HUDEP-2 (cell line): Measurements from ENCODE around the gene CD74.

Source experiments
- DNase-seq, 76 experiments: peaks; one replicate each; lab custom pipeline; 2025; ENCODE audit not compliant: unreplicated experiment in 76 of 76; lab: John Stamatoyannopoulos, UW

CD74 gene

DNA sequence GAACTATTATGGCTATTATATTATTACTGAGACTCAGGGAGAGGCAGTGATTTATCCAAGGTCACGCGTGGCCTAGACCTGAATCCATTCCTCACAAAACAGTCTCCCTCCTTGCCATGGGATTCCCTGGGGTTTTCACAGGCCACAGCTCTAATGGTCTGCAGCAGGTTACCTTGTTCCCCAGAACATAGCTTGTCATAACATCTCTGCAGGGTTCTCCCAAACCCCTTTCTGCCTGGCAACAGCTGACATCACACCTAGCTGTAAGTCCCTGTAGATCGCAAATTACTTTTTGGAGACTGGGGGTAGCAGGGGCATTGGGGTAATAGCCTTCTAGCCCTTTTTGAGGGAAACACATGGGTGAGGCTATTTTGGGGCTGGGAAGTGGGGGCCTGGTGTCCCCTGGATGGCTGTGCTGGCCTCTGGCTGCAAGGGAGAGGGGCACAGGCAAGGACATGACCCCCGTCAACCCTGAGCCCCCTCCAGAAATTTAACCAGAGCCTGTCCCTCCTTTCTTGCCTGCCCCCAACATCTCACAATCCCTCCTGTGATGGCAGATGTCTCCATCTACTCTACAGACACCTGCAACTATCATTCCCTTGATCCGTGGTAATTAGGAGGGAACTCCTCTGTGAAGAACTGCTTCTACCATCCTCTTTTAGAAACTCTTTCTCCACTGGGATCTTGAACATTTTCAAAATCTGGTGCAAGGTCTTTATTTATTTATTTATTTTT lies 1.3 kb downstream of the CD74 start:
- DNase-seq = no peak

DNA sequence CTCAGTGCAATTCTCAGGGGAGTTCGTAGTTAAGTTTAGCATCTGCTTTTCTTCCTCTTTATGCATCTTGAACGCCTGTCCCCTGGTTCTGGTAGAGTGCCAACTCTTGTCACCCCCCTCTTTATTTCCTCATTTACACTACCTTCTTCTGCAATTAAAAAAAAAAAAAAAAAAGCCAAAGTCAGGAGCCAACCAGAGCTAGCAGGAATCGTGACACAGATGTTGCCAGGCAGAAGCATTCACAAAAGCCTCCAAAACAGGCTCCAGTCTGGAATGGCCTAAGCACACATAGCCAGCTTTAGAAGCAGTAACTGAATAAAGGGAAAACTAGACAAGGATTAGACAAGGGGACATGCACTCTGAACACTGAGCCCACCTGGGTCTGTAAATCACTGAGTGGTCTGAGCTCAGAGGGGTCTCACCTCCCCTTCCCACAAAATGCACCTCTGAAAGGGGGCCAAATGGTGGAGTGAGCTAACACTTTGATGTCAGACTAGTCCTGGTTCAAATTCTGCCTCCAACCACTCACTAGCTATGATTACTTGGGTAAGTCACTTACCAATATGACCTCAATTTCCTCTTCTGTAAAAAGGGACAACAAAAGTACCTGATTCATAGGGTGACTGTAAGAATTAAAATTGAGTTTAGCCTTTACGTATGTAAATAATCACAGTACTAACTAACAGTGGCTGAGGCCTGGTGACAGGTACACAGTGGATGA lies 2.0 kb downstream of the CD74 start:
- DNase-seq = peak in 32 of 76 experiments; percentile 2 to 49 (median 24)

DNA sequence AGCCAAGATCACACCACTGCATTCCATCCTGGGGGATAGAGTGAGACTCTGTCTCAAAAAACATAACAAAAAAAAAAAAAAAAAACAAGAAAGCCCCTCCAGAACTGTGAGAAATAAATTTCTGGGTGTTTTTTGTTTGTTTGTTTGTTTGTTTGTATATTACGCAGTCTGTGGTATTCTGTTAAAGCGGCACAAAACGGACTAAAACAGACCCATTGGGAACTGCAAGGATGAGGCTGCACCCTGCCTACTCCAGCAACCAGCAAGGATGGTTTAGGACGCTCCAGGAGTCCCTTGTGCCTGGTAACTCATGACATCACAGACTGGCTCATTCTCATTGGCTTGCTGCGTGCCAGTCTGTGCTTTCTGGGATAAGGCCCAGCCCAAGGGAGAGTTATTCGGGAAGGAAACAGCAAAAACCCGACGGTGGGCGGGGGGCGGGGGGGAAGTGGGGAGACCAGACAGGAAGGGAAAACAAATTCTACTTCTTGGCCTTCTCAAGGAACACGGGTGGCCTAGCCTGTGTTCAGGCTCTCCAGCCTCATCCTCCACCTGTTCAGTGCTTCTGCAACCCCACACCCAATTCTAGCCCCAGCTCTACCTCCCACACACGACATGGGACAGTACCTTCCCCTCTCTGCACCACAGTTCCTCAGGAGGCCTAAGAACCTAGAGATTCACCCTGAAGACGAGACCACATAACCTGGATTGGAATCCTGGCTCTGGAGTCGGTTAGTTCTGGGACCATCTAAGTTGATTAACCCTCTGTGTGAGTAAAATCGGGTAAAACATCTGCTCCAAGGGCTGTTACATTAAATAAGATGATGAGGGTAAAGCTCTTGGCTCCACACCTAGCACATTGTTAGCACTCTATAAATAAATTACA lies 2.8 kb downstream of the CD74 start:
- DNase-seq = peak in 64 of 76 experiments; percentile 3 to 72 (median 32)

DNA sequence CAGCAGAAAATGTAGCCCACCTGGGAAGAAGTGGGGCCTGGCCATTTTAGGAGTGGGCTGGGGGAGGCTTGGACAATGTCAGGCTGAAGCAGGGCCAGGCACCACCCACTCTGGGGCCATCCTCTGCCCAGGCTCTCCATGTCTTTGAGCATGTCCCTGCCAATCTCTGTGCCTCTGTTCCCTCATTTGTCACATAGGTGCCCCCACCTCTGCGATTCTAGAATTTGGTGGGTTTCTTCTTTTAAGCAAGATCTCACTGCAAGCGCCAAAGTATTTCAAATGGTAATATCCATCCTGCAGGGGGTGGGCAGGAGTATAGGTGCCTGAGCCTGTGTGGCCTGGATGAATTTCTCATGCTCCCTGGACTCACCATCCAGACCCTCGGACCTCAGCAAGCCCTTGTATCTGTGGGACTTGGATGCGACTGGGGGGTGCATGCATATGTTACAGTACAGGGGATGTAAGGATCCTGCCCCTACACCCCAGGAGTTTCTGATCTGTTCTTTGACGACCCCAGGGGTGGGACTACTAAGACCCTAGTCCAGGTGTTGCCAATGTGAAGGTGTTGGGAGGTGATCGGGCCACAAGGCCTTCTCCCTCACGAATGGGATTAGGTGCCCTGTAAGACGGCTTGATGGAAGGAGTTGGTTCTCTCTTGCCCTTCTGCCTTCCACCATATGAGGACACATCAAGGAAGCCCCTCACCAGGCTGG lies 4.3 kb downstream of the CD74 start:
- DNase-seq = no peak

DNA sequence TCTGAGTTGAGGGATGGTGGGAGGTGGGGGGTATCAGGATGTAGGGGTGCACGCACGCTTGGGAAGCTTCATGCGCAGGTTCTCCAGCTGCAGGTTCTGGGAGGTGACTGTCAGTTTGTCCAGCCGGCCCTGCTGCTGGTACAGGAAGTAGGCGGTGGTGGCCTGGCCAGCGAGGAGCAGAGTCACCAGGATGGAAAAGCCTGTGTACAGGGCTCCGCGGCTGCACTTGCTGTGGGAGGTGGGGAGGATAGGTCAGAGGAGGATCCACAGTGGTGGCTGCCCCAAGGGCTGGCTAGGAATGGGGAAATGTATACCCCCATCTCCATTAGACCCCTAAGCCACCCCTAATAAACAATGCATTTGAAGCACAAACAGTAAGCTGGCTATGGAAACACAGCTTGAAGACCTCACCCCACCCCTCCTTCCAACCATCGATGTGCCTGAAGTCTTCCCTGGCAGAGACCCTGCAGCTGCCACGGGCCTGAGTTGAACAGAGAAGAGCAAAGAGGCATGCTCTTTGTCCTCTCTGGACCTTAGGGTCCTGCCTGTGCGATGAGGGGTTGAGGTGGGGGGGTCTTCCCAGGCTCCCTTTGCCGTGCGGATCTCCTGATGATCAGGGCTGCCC lies 5.5 kb downstream of the CD74 start:
- DNase-seq = no peak

DNA sequence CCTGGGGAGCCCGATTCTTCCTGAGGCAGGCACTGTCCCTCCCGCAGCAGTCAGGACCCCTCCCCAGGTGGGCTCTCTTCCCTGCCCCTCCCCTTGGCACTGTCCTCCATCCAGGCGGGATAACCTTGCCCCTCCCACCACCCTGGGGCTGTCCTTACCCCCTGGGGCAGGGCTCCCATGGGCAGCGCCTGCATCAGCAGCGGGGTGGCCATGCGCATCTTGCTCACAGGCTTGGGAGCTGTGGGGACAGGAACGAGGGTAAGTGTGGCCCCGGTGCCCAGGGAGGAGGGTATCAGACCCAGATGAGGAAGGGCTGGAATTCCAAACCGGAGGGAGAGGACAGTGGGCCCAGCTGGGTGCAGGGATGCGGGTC lies 6.0 kb downstream of the CD74 start:
- DNase-seq = no peak

DNA sequence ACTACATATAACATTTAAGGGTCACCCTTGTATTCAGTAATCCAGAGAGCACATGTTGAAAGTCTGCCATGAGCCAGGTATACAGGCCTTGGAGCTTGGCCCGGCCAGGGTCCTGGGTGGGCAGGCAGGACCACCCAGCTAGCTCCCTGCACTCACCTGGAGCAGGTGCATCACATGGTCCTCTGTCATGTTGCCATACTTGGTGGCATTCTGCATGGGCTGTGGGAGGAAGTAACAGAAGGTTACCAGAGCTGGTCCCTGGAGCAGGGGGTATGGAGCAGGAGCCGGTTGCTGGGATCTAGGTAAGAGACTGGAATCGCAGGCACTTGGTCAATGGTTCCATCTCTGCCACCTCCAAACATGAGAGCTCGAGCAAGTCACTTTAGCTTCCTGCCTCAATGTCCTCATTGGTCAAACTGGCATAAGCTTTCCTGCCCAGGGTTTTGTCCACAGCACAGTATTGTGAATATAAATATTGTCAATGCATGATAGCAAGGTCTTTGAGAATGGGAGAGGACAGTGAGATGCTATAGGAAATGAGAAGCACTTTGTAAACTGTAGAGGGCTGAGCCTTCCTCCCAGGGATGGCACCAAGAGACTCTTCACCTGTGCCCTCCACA lies 6.5 kb downstream of the CD74 start:
- no peak for DNase-seq

DNA sequence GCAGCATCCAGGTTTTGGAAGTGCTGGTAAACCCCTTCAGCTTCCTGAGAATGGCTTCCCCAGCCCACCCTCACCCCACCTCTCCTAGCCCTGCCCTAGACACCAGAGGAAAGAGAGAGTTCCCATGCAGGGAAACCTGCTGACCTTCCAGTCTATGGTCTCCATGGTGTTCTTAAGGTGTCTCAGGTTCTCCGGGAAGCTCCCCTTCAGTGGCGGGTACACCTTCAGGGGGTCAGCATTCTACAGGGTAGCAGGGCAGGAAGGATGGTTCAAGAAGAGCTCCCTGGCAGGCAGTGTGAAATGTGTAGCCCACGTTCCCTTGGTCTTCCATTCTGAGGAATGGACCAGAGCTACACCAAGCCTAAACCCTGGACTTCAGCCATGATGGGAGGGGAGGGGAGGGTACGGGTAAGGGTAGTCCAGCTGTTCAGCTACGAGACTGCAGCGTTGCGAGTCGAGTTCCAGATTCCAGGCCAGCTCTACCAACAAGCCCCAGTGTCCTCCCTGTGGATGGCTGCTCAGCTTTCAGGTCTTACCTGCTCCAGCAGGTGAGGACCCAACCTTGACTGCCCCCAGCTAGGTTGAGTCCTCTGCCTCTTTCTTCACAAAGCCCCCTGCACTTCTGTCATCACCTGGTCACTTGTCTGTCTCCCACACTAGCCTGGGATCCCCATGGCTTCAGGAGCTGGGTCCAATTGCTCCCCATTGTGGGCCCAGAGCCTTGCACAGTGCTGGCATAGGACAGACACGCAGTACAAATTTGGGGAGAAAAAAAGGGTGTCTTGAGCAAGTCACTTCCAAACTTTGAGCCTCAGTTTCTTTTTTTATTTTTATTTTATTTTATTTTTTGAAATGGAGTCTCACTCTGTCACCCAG lies 7.5 kb downstream of the CD74 start:
- no peak for DNase-seq

DNA sequence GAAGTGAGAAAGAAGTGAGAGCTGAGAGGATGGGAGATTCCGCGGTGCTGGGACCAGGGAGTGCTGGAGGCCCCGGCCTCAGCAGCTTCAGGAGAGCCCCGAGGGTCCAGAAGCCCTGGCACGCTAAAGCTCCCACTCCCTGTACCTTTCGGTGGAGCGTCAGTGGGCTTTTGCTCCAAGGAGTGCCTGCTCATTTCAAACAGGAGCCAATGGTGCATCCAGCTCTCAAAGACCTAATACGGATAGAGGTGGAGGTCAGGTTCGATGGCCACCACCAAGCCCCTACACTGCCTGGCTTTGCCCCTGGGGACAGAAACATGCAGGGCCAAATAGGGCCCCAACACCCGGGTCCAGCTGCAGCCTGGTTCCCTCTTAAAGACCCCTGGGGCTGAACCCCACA lies 8.2 kb downstream of the CD74 start:
- no peak for DNase-seq

DNA sequence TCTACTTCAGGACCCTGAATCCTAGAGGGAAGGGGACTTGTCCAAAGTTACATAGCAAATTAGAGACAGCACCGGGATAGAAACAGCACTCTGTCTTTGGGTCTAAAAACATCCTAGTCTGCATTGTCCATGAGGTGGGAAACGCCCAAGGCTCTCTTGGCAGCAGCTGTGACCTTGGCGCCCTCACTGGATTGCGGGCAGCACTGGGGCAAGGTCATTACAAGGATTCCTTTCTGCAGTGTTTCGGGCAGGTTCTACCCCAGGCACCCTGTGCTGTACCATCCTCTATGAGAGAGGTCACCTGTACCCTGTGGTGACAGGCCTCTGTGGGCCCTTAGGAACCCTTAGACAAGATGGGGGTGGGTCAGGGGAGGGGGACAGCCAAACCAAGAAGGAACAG lies 8.6 kb downstream of the CD74 start:
- DNase-seq = no peak

DNA sequence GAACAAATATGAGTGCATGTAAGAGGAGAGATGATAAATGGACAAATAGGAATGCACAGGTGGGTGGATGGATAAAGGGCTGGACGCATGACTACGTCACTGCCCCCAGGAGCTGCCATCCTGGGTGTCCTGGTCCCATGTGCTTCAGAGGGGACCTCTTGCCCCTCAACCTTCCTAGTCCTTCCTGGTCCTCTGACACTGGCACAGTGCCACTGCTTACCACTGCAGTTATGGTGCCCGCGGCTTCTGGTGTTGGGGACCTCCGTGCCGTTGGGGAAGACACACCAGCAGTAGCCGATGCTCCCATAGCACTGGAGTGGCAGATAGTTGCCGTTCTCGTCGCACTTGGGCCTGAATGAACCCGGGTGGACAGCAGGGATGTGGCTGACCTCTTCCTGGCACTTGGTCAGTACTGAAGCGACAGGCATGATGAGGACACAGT lies 9.8 kb downstream of the CD74 start:
- no peak for DNase-seq

DNA sequence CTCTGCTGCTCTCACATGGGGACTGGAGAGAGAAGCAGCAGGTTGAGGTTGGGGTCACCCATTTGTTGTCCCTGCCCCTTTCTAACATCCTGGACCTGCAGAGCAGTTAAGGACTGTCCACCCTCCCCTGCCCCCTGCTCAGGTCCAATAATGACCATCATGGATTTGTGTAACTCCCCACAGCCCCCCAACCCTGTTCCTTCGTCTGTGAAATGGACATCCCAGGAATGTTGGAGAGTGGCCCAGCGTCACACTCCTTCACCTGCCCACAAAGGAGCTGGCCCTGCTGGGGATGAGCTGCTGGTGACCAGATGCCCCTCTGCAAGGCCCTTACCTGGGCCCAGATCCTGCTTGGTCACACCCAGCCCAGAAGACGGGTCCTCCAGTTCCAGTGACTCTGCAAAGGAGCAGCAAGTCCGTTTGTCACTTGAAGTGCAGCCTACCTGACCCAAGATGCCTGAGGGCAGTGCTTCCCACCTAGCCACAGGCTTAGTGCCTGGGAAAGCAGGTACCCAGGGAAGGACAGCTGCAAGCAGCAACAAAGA lies 10.4 kb downstream of the CD74 start:
- DNase-seq = no peak

DNA sequence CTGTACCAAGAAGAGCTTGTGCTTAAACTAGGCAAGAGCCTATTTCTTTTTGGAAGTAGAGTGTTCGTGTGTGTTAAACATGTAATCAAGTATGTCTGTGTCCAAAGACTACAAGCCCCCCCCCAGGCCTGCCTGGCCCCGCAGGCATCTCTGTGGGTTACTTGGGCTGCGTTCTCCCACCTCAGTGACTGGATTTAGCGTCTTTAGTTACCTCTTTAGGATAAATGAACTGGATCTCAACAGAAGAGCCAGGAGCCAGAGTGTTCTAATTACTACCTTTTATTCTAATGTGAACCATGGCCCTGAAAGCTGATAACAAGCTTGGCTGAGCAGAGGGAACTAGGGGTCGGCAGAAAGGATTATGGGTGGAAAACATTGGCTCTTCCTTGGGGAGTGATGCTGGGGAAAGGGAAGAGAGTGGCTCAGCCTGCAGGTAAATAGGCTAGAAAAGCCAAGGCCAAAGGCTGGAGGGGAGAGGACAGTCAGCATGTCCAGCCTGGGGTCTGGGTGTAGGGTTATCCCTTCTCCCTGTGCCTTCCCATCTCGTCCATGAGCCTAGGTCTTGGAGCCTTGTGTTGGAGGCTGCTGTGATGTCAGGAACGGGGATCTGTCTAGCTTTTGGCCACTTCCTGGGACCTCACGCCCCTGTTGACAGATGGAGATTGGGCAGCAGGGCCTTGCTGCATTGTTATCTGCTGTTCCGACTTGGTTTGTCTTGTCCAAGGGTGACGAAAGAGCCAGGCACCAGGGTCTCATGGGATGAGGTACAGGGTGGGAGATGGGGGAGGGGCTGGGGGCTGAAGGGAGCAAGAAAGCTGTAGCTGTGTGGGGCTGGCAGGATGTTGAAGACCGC lies 11.1 kb downstream of the CD74 start:
- no peak for DNase-seq

DNA sequence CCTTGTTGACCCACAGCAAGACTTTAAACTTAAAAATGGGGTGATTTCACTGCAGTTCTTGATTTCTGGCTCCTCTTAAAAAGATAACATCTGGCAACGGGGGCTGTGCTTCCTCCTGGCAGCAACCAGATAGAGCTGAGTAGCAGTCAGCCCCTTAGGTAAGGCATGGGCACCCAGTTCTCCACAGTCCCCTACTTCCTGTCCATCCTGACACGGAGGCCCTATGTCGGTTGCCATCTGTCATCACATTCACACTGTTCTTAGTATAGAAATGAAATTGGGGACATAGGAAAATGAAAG lies 11.7 kb downstream of the CD74 start:
- DNase-seq = peak in 1 of 76 experiments; percentile 3

DNA sequence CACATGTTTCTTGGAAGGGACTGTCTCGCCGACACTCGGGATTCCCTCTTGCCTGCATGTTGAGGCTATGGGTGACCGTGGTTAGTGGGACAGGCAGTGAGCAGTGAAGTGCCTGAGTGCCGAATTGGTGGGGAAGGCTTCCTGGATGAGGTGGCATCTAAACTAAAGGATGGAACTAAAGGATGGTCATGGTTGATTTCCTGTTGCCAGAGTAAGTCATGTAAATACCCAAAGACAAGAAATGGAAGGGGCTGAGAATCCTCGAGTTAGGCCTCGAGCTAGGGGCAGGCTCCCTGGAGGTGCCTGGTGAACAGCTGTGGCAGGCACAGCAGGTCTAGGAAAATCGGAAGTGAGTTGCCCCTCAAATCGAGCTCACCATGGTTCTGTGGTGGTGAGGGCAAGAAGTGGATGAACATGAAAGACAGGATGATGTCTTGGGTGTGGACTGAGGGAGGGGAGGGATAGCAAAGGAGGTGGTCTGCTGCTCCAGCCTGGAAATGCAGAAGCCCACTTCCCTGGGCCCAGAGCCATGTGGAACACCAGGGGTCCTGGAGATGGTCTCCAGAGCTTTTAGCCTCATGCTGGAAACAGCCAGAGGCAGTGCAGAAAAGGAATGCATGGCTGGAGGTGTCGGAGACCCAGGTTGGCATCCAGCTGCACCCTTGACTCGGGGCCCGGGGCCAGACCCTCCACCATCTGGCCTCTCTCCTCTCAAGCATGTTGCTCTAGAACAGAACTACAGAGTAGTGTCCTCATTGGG lies 12.2 kb downstream of the CD74 start:
- no peak for DNase-seq

DNA sequence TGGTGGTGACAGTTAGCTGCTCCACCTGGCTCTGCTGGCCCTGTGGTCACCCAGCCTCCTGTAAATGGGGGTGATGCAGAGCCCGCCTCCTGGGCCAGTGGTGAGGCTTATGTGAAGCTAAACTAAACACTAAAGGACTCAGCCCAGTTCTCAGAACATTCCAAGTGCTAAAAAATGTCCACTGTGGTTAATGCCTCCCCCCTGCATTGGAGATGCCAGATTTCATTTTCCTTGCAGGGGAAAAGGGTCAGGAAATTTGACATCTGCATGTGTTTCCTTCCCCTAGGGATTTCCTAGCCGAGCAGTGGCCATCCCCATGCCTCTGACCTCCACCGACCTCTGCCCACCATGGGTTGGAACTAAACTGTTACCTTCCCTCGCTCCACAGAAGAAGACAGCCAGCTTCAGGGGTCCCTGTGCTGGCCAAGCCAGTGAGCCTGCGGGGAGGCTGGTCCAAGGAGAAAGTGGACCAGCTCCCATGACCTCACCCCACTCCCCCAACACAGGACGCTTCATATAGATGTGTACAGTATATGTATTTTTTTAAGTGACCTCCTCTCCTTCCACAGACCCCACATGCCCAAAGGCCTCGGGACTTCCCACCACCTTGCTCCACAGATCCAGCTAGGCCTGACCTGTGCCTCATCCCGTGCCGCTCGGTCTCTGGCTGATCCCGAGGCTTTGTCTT lies 13.0 kb downstream of the CD74 start:
- DNase-seq = no peak
